KMS-11 (cell line): ENCODE data around the gene SDK1.

Experiments used
- H2AFZ ChIP-seq: fragments of 200-600 bp; sonication (generic); 2 replicates; pipeline ENCODE4 v1.6.1; 2016; ENCODE audit warnings: antibody characterized with exemption, mixed run types, low read depth
- H3K27ac ChIP-seq: fragments of 200-600 bp; sonication (generic); 2 replicates; pipeline ENCODE4 v1.6.1; 2016; ENCODE audit warnings: mild to moderate bottlenecking, mixed run types
- H3K27me3 ChIP-seq: fragments of 200-600 bp; sonication (generic); 2 replicates; pipeline ENCODE4 v1.6.1; 2017; ENCODE audit warnings: mild to moderate bottlenecking, low read depth, mixed run types, moderate library complexity; ENCODE audit not compliant: insufficient read depth
- H3K36me3 ChIP-seq: fragments of 200-600 bp; sonication (generic); 2 replicates; pipeline ENCODE4 v1.6.1; 2017; ENCODE audit warnings: mild to moderate bottlenecking, mixed run types; ENCODE audit not compliant: insufficient read depth
- H3K4me1 ChIP-seq: fragments of 200-600 bp; sonication (generic); 2 replicates; pipeline ENCODE4 v1.6.1; 2016; ENCODE audit warnings: mild to moderate bottlenecking, low read depth, mixed run types; ENCODE audit not compliant: poor library complexity, severe bottlenecking
- H3K4me2 ChIP-seq: fragments of 200-600 bp; sonication (generic); 2 replicates; pipeline ENCODE4 v1.7.0; 2016; ENCODE audit warnings: mild to moderate bottlenecking, mixed run types
- H3K4me3 ChIP-seq: fragments of 200-600 bp; sonication (generic); IDR thresholded peaks from 2 replicates; pipeline ENCODE4 v1.6.1; 2017; ENCODE audit warnings: low read depth, low read length, mixed read lengths; ENCODE audit not compliant: insufficient read depth
- H3K79me2 ChIP-seq: fragments of 200-600 bp; sonication (generic); 2 replicates; pipeline ENCODE4 v1.6.1; 2016; ENCODE audit warnings: low read depth, mixed run types; ENCODE audit not compliant: insufficient read depth
- H3K9ac ChIP-seq: fragments of 200-600 bp; sonication (generic); 2 replicates; pipeline ENCODE4 v1.6.1; 2016; ENCODE audit warnings: mild to moderate bottlenecking, mixed run types
- H4K20me1 ChIP-seq: fragments of 200-600 bp; sonication (generic); 2 replicates; pipeline ENCODE4 v1.6.1; 2016; ENCODE audit warnings: mild to moderate bottlenecking, mixed run types; ENCODE audit not compliant: insufficient read depth
- CTCF ChIP-seq: fragments of 200-600 bp; sonication (generic); conservative IDR thresholded peaks from 2 replicates; pipeline ENCODE4 v1.6.1; 2017; ENCODE audit warnings: low read depth, mild to moderate bottlenecking, antibody characterized with exemption, low read length, moderate library complexity, mixed read lengths

Gene SDK1

GRCh38 chr7:3955751-3956696 is 655.0 kb downstream of the SDK1 start:
- H3K79me2 ChIP-seq = no peaks in the 10 kb centered on the region
- H3K27ac ChIP-seq = no peak overlapping the region
- no peak for TF ChIP-seq CTCF
- no peaks in the 10 kb centered on the region for H3K36me3 ChIP-seq
- no peak overlapping the region for H3K4me2 ChIP-seq
- H2AFZ ChIP-seq = no peak overlapping the region
- H3K4me3 ChIP-seq = no peak overlapping the region
- no peaks in the 10 kb centered on the region for H3K4me1 ChIP-seq
- no peaks in the 10 kb centered on the region for H3K27me3 ChIP-seq
- H4K20me1 ChIP-seq = no peaks in the 10 kb centered on the region
- no peak overlapping the region for H3K9ac ChIP-seq

- H3K79me2 ChIP-seq = no peaks in the 10 kb centered on the region
- no peak overlapping the region for H3K9ac ChIP-seq
- no peak overlapping the region for H3K27ac ChIP-seq
- H3K4me2 ChIP-seq = no peak overlapping the region
- TF ChIP-seq CTCF = no peak
- H3K4me3 ChIP-seq = no peak overlapping the region
- H2AFZ ChIP-seq = no peak overlapping the region
- H3K4me1 ChIP-seq = no peaks in the 10 kb centered on the region
- no peaks in the 10 kb centered on the region for H3K27me3 ChIP-seq
- H3K36me3 ChIP-seq = no peaks in the 10 kb centered on the region
- H4K20me1 ChIP-seq = no peaks in the 10 kb centered on the region
Observed at GRCh38 chr7:3956949-3957348, 655.9 kb downstream of the SDK1 start.

- TF ChIP-seq CTCF = no peak
- H3K4me3 ChIP-seq = no peak overlapping the region
- no peaks in the 10 kb centered on the region for H3K36me3 ChIP-seq
- H2AFZ ChIP-seq = no peak overlapping the region
- H3K9ac ChIP-seq = no peak overlapping the region
- no peaks in the 10 kb centered on the region for H4K20me1 ChIP-seq
- H3K4me2 ChIP-seq = no peak overlapping the region
- no peaks in the 10 kb centered on the region for H3K79me2 ChIP-seq
- H3K27me3 ChIP-seq = no peaks in the 10 kb centered on the region
- no peak overlapping the region for H3K27ac ChIP-seq
- no peaks in the 10 kb centered on the region for H3K4me1 ChIP-seq
Observed at GRCh38 chr7:3957472-3958108, 656.5 kb downstream of the SDK1 start.

GRCh38 chr7:3958109-3958483 is 657.0 kb downstream of the SDK1 start:
- Histone ChIP-seq H3K27ac (no peak overlapping the region), H3K4me1 (no peaks in the 10 kb centered on the region), H3K4me3 (no peak overlapping the region), H3K9ac (no peak overlapping the region), H3K36me3 (no peaks in the 10 kb centered on the region), H3K4me2 (no peak overlapping the region), H2AFZ (no peak overlapping the region), H4K20me1 (no peaks in the 10 kb centered on the region), H3K27me3 (no peaks in the 10 kb centered on the region), H3K79me2 (no peaks in the 10 kb centered on the region)
- TF ChIP-seq CTCF = no peak
